Right atrium auricular region (tissue), 2 donors: ENCODE data around the gene C1orf74. TPM values are rescaled to one million over a fixed set of nuclear protein-coding genes. Genes with fewer than 3 reads are reported as not detected.
A peak's percentile ranks its signal among the peaks of the same experiment; 100 is the strongest.

ENCODE experiments used
- DNase-seq: peaks from one replicate; pipeline ENCODE4 v3.0.0-alpha.2; 2019; ENCODE audit warnings: low spot score
- H3K27ac ChIP-seq, 2 donors: fragments of 200-600 bp; sonication (generic); 1 replicate in 1 of 2; 2 replicates in 1 of 2; pipeline ENCODE4 v1.5.1; 2016 to 2019
- H3K27me3 ChIP-seq, 2 donors: fragments of 200-600 bp; sonication (generic); one replicate each; pipeline versions ENCODE4 v1.5.1 to v1.6.0; 2017 to 2019
- H3K36me3 ChIP-seq: fragments of 200-600 bp; sonication (generic); one replicate; pipeline ENCODE4 v1.5.1; 2016
- H3K4me1 ChIP-seq, 2 donors: fragments of 200-600 bp; sonication (generic); one replicate each; pipeline versions ENCODE4 v1.5.1 to v1.6.0; 2017 to 2019
- H3K4me3 ChIP-seq, 2 donors: fragments of 200-600 bp; sonication (generic); 1 replicate in 1 of 2; 2 replicates in 1 of 2; pipeline ENCODE4 v1.5.1; 2017 to 2019; ENCODE audit warnings: mild to moderate bottlenecking in 1 of 2, moderate library complexity in 1 of 2
- H3K9me3 ChIP-seq, 2 donors: fragments of 200-600 bp; sonication (generic); one replicate each; pipeline ENCODE4 v1.5.1; 2019
- CTCF ChIP-seq, 2 donors: fragments of 200-600 bp; sonication (generic); IDR thresholded peaks; one replicate each; pipeline ENCODE4 v1.5.1; 2019; ENCODE audit warnings: antibody characterized with exemption in 2 of 2
- total RNA-seq, 2 donors: library from RNA; depleted of rRNA; stranded (reverse); fragments of >200 nt; gene quantifications; one replicate each; pipeline ENCODE4 v1.1.0, GENCODE V29; 2016

The C1orf74 gene
- total RNA-seq, 2 donors from 2014 or later: 1.6 to 1.7 TPM

- Histone ChIP-seq H3K4me1 (peaks cover 0 to 26% of the 10 kb centered on the region in 2 donors), H3K9me3 (no peaks in the 10 kb centered on the region), H3K27ac (no peak overlapping the region), H3K4me3 (no peak overlapping the region), H3K27me3 (no peaks in the 10 kb centered on the region), H3K36me3 (peaks cover 1% of the 10 kb centered on the region)
- no peak for DNase-seq
- no peak for TF ChIP-seq CTCF (IDR thresholded peaks at IDR 0.05)
Observed at GRCh38 chr1:209825591-209826434, 41.5 kb upstream of the C1orf74 start.

- TF ChIP-seq CTCF (IDR thresholded peaks at IDR 0.05): peak; percentile 49 to 82
- Histone ChIP-seq H3K27me3 (no peaks in the 10 kb centered on the region), H3K4me3 (no peak overlapping the region), H3K36me3 (no peaks in the 10 kb centered on the region), H3K27ac (no peak overlapping the region), H3K4me1 (peaks cover 0 to 16% of the 10 kb centered on the region in 2 donors), H3K9me3 (no peaks in the 10 kb centered on the region)
- no peak for DNase-seq
Observed at GRCh38 chr1:209823143-209824041, 39.0 kb upstream of the C1orf74 start.

GRCh38 chr1:209822706-209823105 is 38.3 kb upstream of the C1orf74 start:
- TF ChIP-seq CTCF (IDR thresholded peaks at IDR 0.05): no peak
- Histone ChIP-seq H3K36me3 (no peaks in the 10 kb centered on the region), H3K9me3 (no peaks in the 10 kb centered on the region), H3K27me3 (no peaks in the 10 kb centered on the region), H3K27ac (no peak overlapping the region), H3K4me1 (peaks cover 0 to 13% of the 10 kb centered on the region in 2 donors), H3K4me3 (no peak overlapping the region)
- DNase-seq: no peak

- no peak overlapping the region for H3K27ac ChIP-seq
- peak; percentile 34 for DNase-seq
- no peaks in the 10 kb centered on the region for H3K9me3 ChIP-seq
- TF ChIP-seq CTCF (IDR thresholded peaks at IDR 0.05): no peak
- no peak overlapping the region for H3K4me3 ChIP-seq
- no peaks in the 10 kb centered on the region for H3K36me3 ChIP-seq
- H3K4me1 ChIP-seq: peaks cover 0 to 9% of the 10 kb centered on the region in 2 donors
- H3K27me3 ChIP-seq: no peaks in the 10 kb centered on the region
Observed at GRCh38 chr1:209820986-209821385, 36.6 kb upstream of the C1orf74 start.

GRCh38 chr1:209819058-209819457 is 34.7 kb upstream of the C1orf74 start:
- H3K4me1 ChIP-seq: peaks cover 0 to 9% of the 10 kb centered on the region in 2 donors
- H3K9me3 ChIP-seq: no peaks in the 10 kb centered on the region
- DNase-seq: no peak
- TF ChIP-seq CTCF (IDR thresholded peaks at IDR 0.05): no peak
- H3K27me3 ChIP-seq: no peaks in the 10 kb centered on the region
- H3K36me3 ChIP-seq: no peaks in the 10 kb centered on the region
- no peak overlapping the region for H3K27ac ChIP-seq
- H3K4me3 ChIP-seq: no peak overlapping the region
